ENCODE data around the gene ZG16. TPM values are rescaled to one million over a fixed set of nuclear protein-coding genes. Genes with fewer than 3 reads are reported as not detected.
"Not testable (repeated sequence)": the region's sequence is repeated elsewhere in the genome, so short reads cannot be mapped to it uniquely, and the experiment has no call there.

The ZG16 gene
- polyA plus RNA-seq, 1 donor (not counting 4 experiments of a cell fraction or from before 2014, with no cell fraction given), result not detected

DNA sequence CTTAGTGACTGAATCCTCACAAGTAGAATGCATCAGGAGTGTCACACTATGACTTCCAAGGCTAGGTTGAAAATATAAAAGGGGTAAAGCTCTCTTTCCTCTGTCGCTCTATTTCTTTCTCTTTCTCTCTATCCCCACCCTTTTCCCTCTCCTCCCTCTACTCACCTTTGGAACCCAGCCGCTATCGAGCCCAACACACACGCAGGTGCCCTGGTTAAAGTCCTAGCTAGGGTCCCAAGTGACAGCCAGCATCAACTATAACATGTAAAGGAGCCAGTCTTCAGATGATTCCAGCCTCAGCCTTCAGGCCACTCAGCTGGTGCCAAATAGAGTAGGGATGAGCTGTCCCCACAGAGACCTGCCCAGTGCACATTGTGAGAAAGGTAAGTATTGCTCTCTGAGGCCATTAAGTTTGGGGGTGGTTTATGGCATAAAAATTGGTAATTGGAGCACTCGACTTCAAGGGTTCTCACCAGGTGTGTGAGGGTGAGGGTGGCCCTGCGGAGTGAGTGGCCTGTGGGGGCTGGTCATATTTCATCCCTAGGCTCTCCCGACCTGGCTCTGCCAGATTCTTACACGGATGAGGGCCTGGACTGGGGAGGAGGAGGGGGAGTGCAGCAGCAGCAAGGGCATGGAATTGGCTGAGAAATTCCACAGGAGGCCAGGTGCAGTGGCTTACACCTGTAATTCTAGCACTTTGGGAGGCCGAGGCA lies 17.3 kb upstream of the ZG16 start:
- H3K27me3 ChIP-seq (ENCODE audit: control insufficient read depth, extremely low read depth, insufficient read depth, low read length), result no peaks in the 10 kb centered on the region
- no peaks in the 10 kb centered on the region for H3K36me3 ChIP-seq (ENCODE audit: control insufficient read depth in 2 of 2, extremely low read depth in 1 of 2, insufficient read depth in 2 of 2, low read length in 2 of 2)
- no peak overlapping the region for H3K4me2 ChIP-seq (ENCODE audit: control insufficient read depth, extremely low read depth, insufficient read depth, low read depth, low read length)
- TF ChIP-seq, protein P1, sequence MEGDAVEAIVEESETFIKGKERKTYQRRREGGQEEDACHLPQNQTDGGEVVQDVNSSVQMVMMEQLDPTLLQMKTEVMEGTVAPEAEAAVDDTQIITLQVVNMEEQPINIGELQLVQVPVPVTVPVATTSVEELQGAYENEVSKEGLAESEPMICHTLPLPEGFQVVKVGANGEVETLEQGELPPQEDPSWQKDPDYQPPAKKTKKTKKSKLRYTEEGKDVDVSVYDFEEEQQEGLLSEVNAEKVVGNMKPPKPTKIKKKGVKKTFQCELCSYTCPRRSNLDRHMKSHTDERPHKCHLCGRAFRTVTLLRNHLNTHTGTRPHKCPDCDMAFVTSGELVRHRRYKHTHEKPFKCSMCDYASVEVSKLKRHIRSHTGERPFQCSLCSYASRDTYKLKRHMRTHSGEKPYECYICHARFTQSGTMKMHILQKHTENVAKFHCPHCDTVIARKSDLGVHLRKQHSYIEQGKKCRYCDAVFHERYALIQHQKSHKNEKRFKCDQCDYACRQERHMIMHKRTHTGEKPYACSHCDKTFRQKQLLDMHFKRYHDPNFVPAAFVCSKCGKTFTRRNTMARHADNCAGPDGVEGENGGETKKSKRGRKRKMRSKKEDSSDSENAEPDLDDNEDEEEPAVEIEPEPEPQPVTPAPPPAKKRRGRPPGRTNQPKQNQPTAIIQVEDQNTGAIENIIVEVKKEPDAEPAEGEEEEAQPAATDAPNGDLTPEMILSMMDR (optimal IDR thresholded peaks at IDR 0.05 in 1 of 3, IDR thresholded peaks at IDR 0.05 in 1 of 3, conservative IDR thresholded peaks at IDR 0.05 in 1 of 3; ENCODE audit: extremely low read depth in 1 of 3, insufficient read depth in 2 of 3, low read length in 3 of 3), result no peak
- no peak for TF ChIP-seq EZH2 (IDR thresholded peaks at IDR 0.05; ENCODE audit: low read length)
- no peaks in the 10 kb centered on the region for H4K20me1 ChIP-seq (ENCODE audit: control insufficient read depth, extremely low read depth, insufficient read depth, low read length)
- H3K9me1 ChIP-seq (ENCODE audit: control insufficient read depth, extremely low read depth, insufficient read depth, low read length), result no peaks in the 10 kb centered on the region
- no peak overlapping the region for H3K9ac ChIP-seq (ENCODE audit: control insufficient read depth, extremely low read depth, insufficient read depth, low read length)
- H3K4me3 ChIP-seq (ENCODE audit: control insufficient read depth in 2 of 3, extremely low read depth in 1 of 3, insufficient read depth in 2 of 3, low read depth in 1 of 3, low read length in 3 of 3), result no peak overlapping the region
- DNase-seq (ENCODE audit: low read depth, low spot score), result no peak
- H2AFZ ChIP-seq (ENCODE audit: control insufficient read depth, low read length), result no peak overlapping the region
- no peak overlapping the region for H3K27ac ChIP-seq (ENCODE audit: control insufficient read depth, insufficient read depth, low read length)
- H3K79me2 ChIP-seq (ENCODE audit: control insufficient read depth, insufficient read depth, low read length), result no peaks in the 10 kb centered on the region
- H3K4me1 ChIP-seq (ENCODE audit: control insufficient read depth, extremely low read depth, insufficient read depth, low read length), result no peaks in the 10 kb centered on the region
- no peaks in the 10 kb centered on the region for H3K9me3 ChIP-seq (ENCODE audit: control insufficient read depth, low read depth, low read length)
- FAIRE-seq, result no peak
- dilution Hi-C loops (cut with MboI; ENCODE audit: extremely low pct_ligation_motif_present, low sequenced_read_pairs), result no loop called here

DNA sequence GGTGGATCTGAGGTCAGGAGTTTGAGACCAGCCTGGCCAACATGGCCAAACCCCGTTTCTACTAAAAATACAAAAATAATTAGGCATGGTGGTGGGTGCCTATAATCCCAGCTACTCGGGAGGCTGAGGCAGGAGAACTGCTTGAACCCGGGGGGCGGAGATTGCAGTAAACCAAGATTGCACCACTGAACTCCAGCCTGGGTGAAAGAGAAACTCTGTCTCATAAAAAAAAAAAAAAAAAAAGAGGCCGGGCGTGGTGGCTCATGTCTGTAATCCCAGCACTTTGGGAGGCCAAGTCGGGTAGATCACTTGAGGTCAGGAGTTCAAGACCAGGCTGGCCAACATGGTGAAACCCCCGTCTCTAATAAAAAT lies 16.8 kb upstream of the ZG16 start:
- H3K9me3 ChIP-seq (ENCODE audit: control insufficient read depth, low read depth, low read length); H3K9ac ChIP-seq (ENCODE audit: control insufficient read depth, extremely low read depth, insufficient read depth, low read length); H3K4me1 ChIP-seq (ENCODE audit: control insufficient read depth, extremely low read depth, insufficient read depth, low read length); H3K9me1 ChIP-seq (ENCODE audit: control insufficient read depth, extremely low read depth, insufficient read depth, low read length); H4K20me1 ChIP-seq (ENCODE audit: control insufficient read depth, extremely low read depth, insufficient read depth, low read length); dilution Hi-C loops (cut with MboI; ENCODE audit: extremely low pct_ligation_motif_present, low sequenced_read_pairs); DNase-seq (ENCODE audit: low read depth, low spot score); H3K36me3 ChIP-seq (ENCODE audit: control insufficient read depth in 2 of 2, extremely low read depth in 1 of 2, insufficient read depth in 2 of 2, low read length in 2 of 2); H3K4me2 ChIP-seq (ENCODE audit: control insufficient read depth, extremely low read depth, insufficient read depth, low read depth, low read length); FAIRE-seq; H2AFZ ChIP-seq (ENCODE audit: control insufficient read depth, low read length); H3K27ac ChIP-seq (ENCODE audit: control insufficient read depth, insufficient read depth, low read length); H3K79me2 ChIP-seq (ENCODE audit: control insufficient read depth, insufficient read depth, low read length); H3K4me3 ChIP-seq (ENCODE audit: control insufficient read depth in 2 of 3, extremely low read depth in 1 of 3, insufficient read depth in 2 of 3, low read depth in 1 of 3, low read length in 3 of 3); H3K27me3 ChIP-seq (ENCODE audit: control insufficient read depth, extremely low read depth, insufficient read depth, low read length): not testable (repeated sequence)

GRCh38 chr16:29761882-29762281 lies 16.2 kb upstream of the ZG16 start:
- Histone ChIP-seq H3K27ac (ENCODE audit: control insufficient read depth, insufficient read depth, low read length) (no peak overlapping the region), H2AFZ (ENCODE audit: control insufficient read depth, low read length) (no peak overlapping the region), H4K20me1 (ENCODE audit: control insufficient read depth, extremely low read depth, insufficient read depth, low read length) (no peaks in the 10 kb centered on the region), H3K4me2 (ENCODE audit: control insufficient read depth, extremely low read depth, insufficient read depth, low read depth, low read length) (no peak overlapping the region), H3K79me2 (ENCODE audit: control insufficient read depth, insufficient read depth, low read length) (no peaks in the 10 kb centered on the region), H3K36me3 (ENCODE audit: control insufficient read depth in 2 of 2, extremely low read depth in 1 of 2, insufficient read depth in 2 of 2, low read length in 2 of 2) (no peaks in the 10 kb centered on the region), H3K4me1 (ENCODE audit: control insufficient read depth, extremely low read depth, insufficient read depth, low read length) (no peaks in the 10 kb centered on the region), H3K4me3 (ENCODE audit: control insufficient read depth in 2 of 3, extremely low read depth in 1 of 3, insufficient read depth in 2 of 3, low read depth in 1 of 3, low read length in 3 of 3) (no peak overlapping the region), H3K9ac (ENCODE audit: control insufficient read depth, extremely low read depth, insufficient read depth, low read length) (no peak overlapping the region), H3K9me1 (ENCODE audit: control insufficient read depth, extremely low read depth, insufficient read depth, low read length) (no peaks in the 10 kb centered on the region), H3K27me3 (ENCODE audit: control insufficient read depth, extremely low read depth, insufficient read depth, low read length) (no peaks in the 10 kb centered on the region), H3K9me3 (ENCODE audit: control insufficient read depth, low read depth, low read length) (no peaks in the 10 kb centered on the region)
- FAIRE-seq (no peak), DNase-seq (ENCODE audit: low read depth, low spot score) (no peak)
- dilution Hi-C loops (cut with MboI; ENCODE audit: extremely low pct_ligation_motif_present, low sequenced_read_pairs), result no loop called here
- TF ChIP-seq, protein P1 (optimal IDR thresholded peaks at IDR 0.05 in 1 of 3, IDR thresholded peaks at IDR 0.05 in 1 of 3, conservative IDR thresholded peaks at IDR 0.05 in 1 of 3; ENCODE audit: extremely low read depth in 1 of 3, insufficient read depth in 2 of 3, low read length in 3 of 3), result no peak
- TF ChIP-seq EZH2 (IDR thresholded peaks at IDR 0.05; ENCODE audit: low read length), result no peak
